Stimulated activated naive CD8-positive, alpha-beta T cell treated with anti-CD3 and anti-CD28 coated beads, Interleukin-15, amount 100 ng/mL, for 72 hours (primary cell): ENCODE data around the gene GADD45B.
"Not testable (repeated sequence)": the region's sequence is repeated elsewhere in the genome, so short reads cannot be mapped to it uniquely, and the experiment has no call there.

ENCODE experiments used
- ATAC-seq: fragments of 150-1000 bp; cut with Tn5 transposase; 2 replicates; pipeline ENCODE4 v1.10.0; 2021; ENCODE audit warnings: mild to moderate bottlenecking, moderate library complexity
- DNase-seq, 2 donors: peaks; one replicate each; pipeline ENCODE4 v3.0.0; 2021 to 2022
- H3K27ac Mint-ChIP-seq, 2 donors: one replicate each; pipeline ENCODE4 v1.8.0; 2022; ENCODE audit warnings: mild to moderate bottlenecking in 2 of 2, mixed read lengths in 2 of 2, moderate library complexity in 2 of 2
- H3K27me3 Mint-ChIP-seq: one replicate; pipeline ENCODE4 v1.8.0; 2022; ENCODE audit warnings: mixed read lengths
- H3K4me1 Mint-ChIP-seq: one replicate; pipeline ENCODE4 v1.8.0; 2022; ENCODE audit warnings: mild to moderate bottlenecking, mixed read lengths
- H3K4me3 Mint-ChIP-seq, 2 donors: one replicate each; pipeline ENCODE4 v1.8.0; 2022; ENCODE audit warnings: mild to moderate bottlenecking in 2 of 2, mixed read lengths in 2 of 2, moderate library complexity in 1 of 2
- H3K9me3 Mint-ChIP-seq, 2 donors: one replicate each; pipeline ENCODE4 v1.8.0; 2022; ENCODE audit warnings: mixed read lengths in 2 of 2

Gene GADD45B

GRCh38 chr19:2507109-2507508 lies 31.2 kb downstream of the GADD45B start:
- ATAC-seq (peak; percentile 47), DNase-seq (peak in 1 of 2 donors; percentile 44)
- peak overlapping the region in 1 of 2 donors; percentile 26 for H3K4me3 Mint-ChIP-seq
- H3K27ac Mint-ChIP-seq: peak overlapping the region; percentile 46 to 74
- no peaks in the 10 kb centered on the region for H3K9me3 Mint-ChIP-seq
- peaks cover 9% of the 10 kb centered on the region for H3K27me3 Mint-ChIP-seq
- peaks cover 37% of the 10 kb centered on the region for H3K4me1 Mint-ChIP-seq

GRCh38 chr19:2509096-2509495 lies 33.2 kb downstream of the GADD45B start:
- DNase-seq (no peak), ATAC-seq (no peak)
- H3K27ac Mint-ChIP-seq: no peak overlapping the region
- peaks cover 18% of the 10 kb centered on the region for H3K4me1 Mint-ChIP-seq
- peaks cover 9% of the 10 kb centered on the region for H3K27me3 Mint-ChIP-seq
- H3K4me3 Mint-ChIP-seq: no peak overlapping the region
- no peaks in the 10 kb centered on the region for H3K9me3 Mint-ChIP-seq

GRCh38 chr19:2511570-2511969 lies 35.6 kb downstream of the GADD45B start:
- Mint-ChIP-seq H3K27ac (peak overlapping the region in 1 of 2 donors; percentile 82), H3K9me3 (no peaks in the 10 kb centered on the region), H3K4me3 (no peak overlapping the region), H3K4me1 (peaks cover 15% of the 10 kb centered on the region), H3K27me3 (peaks cover 9% of the 10 kb centered on the region)
- DNase-seq (no peak), ATAC-seq (no peak)

- H3K4me3 Mint-ChIP-seq: no peak overlapping the region
- peaks cover 9% of the 10 kb centered on the region for H3K27me3 Mint-ChIP-seq
- ATAC-seq (no peak), DNase-seq (no peak)
- H3K27ac Mint-ChIP-seq: no peak overlapping the region
- peaks cover 13% of the 10 kb centered on the region for H3K4me1 Mint-ChIP-seq
- H3K9me3 Mint-ChIP-seq: no peaks in the 10 kb centered on the region
Measured at GRCh38 chr19:2511991-2512390, 36.1 kb downstream of the GADD45B start.

- Mint-ChIP-seq H3K4me3 (no peak overlapping the region), H3K27me3 (peaks cover 6% of the 10 kb centered on the region), H3K9me3 (no peaks in the 10 kb centered on the region), H3K4me1 (peaks cover 5% of the 10 kb centered on the region), H3K27ac (peak overlapping the region in 1 of 2 donors; percentile 34)
- DNase-seq: no peak
- ATAC-seq: no peak
Measured at GRCh38 chr19:2512523-2513431, 36.9 kb downstream of the GADD45B start.

GRCh38 chr19:2514981-2515518 lies 39.1 kb downstream of the GADD45B start:
- Mint-ChIP-seq H3K9me3 (no peaks in the 10 kb centered on the region), H3K27ac (no peak overlapping the region), H3K27me3 (no peaks in the 10 kb centered on the region), H3K4me1 (peaks cover 11% of the 10 kb centered on the region), H3K4me3 (no peak overlapping the region)
- ATAC-seq (no peak), DNase-seq (no peak)

GRCh38 chr19:2516727-2517126 lies 40.8 kb downstream of the GADD45B start:
- Mint-ChIP-seq H3K4me1 (peaks cover 11% of the 10 kb centered on the region), H3K4me3 (no peak overlapping the region), H3K27me3 (no peaks in the 10 kb centered on the region), H3K9me3 (no peaks in the 10 kb centered on the region), H3K27ac (peak overlapping the region in 1 of 2 donors; percentile 27)
- ATAC-seq (peak; percentile 39), DNase-seq (no peak)

- DNase-seq (no peak), ATAC-seq (peak; percentile 48)
- H3K4me3 Mint-ChIP-seq: peak overlapping the region; percentile 13 to 24
- peaks cover 11% of the 10 kb centered on the region for H3K4me1 Mint-ChIP-seq
- no peaks in the 10 kb centered on the region for H3K9me3 Mint-ChIP-seq
- no peak overlapping the region for H3K27ac Mint-ChIP-seq
- no peaks in the 10 kb centered on the region for H3K27me3 Mint-ChIP-seq
Measured at GRCh38 chr19:2517881-2518601, 42.1 kb downstream of the GADD45B start.

- H3K4me1 Mint-ChIP-seq: peaks cover 11% of the 10 kb centered on the region
- H3K4me3 Mint-ChIP-seq, DNase-seq, ATAC-seq, H3K27me3 Mint-ChIP-seq, H3K9me3 Mint-ChIP-seq, H3K27ac Mint-ChIP-seq: not testable (repeated sequence)
Measured at GRCh38 chr19:2518856-2519255, 42.9 kb downstream of the GADD45B start.

- H3K9me3 Mint-ChIP-seq: no peaks in the 10 kb centered on the region
- H3K4me1 Mint-ChIP-seq: peaks cover 11% of the 10 kb centered on the region
- DNase-seq: no peak
- no peak for ATAC-seq
- no peak overlapping the region for H3K27ac Mint-ChIP-seq
- H3K4me3 Mint-ChIP-seq: no peak overlapping the region
- no peaks in the 10 kb centered on the region for H3K27me3 Mint-ChIP-seq
Measured at GRCh38 chr19:2519482-2519881, 43.6 kb downstream of the GADD45B start.

GRCh38 chr19:2523630-2524311 lies 47.8 kb downstream of the GADD45B start:
- ATAC-seq (no peak), DNase-seq (no peak)
- Mint-ChIP-seq H3K27ac (no peak overlapping the region), H3K4me3 (no peak overlapping the region), H3K9me3 (no peaks in the 10 kb centered on the region), H3K4me1 (peaks cover 1% of the 10 kb centered on the region), H3K27me3 (no peaks in the 10 kb centered on the region)

GRCh38 chr19:2524361-2524839 lies 48.5 kb downstream of the GADD45B start:
- no peak for DNase-seq
- Mint-ChIP-seq H3K4me3 (no peak overlapping the region), H3K4me1 (no peaks in the 10 kb centered on the region), H3K9me3 (no peaks in the 10 kb centered on the region), H3K27me3 (no peaks in the 10 kb centered on the region), H3K27ac (no peak overlapping the region)
- ATAC-seq: no peak

- ATAC-seq (no peak), DNase-seq (no peak)
- Mint-ChIP-seq H3K4me3 (no peak overlapping the region), H3K4me1 (no peaks in the 10 kb centered on the region), H3K27me3 (no peaks in the 10 kb centered on the region), H3K9me3 (no peaks in the 10 kb centered on the region), H3K27ac (no peak overlapping the region)
Measured at GRCh38 chr19:2524840-2525723, 49.2 kb downstream of the GADD45B start.

GRCh38 chr19:2527171-2527570 lies 51.2 kb downstream of the GADD45B start:
- peaks cover 2 to 3% of the 10 kb centered on the region in 2 donors for H3K9me3 Mint-ChIP-seq
- peaks cover 3% of the 10 kb centered on the region for H3K4me1 Mint-ChIP-seq
- DNase-seq (no peak), ATAC-seq (no peak)
- H3K27ac Mint-ChIP-seq: no peak overlapping the region
- no peak overlapping the region for H3K4me3 Mint-ChIP-seq
- no peaks in the 10 kb centered on the region for H3K27me3 Mint-ChIP-seq
